Measurements from ENCODE around the gene RNASE1.
"Not testable (repeated sequence)": the region's sequence is repeated elsewhere in the genome, so short reads cannot be mapped to it uniquely, and the experiment has no call there.

RNASE1 gene

DNA sequence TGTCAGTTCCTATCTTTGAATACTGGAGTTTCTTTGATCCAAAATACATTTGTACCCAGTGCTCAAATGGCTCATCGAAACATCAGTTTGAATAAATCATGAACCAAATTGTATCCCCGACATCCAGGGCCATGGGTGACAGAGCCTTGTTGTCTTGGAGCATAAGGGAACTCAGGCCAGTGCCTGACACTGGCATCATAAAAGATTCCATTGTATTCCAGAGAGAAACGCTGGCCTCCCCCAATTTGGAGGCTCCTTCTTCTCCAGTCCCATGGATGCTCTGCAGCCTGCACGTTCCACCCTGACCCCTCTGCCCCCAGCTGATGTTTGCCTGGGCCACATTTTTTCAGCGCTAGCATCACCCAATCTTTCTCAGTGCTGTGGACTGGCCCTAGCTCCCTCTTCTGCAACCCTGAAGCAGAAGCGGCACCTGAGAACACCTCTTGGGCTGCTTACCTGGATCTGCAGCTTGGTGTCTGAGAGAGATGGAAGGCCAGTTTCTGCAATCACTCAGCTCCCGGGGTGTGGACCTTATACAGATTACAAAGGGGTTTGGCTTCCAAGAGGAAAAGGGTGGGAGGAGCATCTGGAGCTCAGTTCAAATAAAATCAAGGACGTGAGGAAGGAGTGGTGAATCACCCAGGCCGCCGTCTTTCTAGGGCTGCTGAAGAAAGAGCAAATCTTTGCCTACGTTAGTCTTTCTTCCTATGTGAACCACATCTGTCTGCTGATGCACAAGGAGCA is at the start of gene RNASE1:
RNASE1 (minus strand) TSS at position 504 of the 744 bp plus-strand sequence. CDS start 776 bp downstream, outside the sequence.
- DNase-seq, result no peak

GRCh38 chr14:20848955-20849570 is 46.4 kb upstream of the RNASE1 start:
- no peak for DNase-seq

- DNase-seq, result no peak
Measured at GRCh38 chr14:20848316-20848954, 45.8 kb upstream of the RNASE1 start.

- DNase-seq, result no peak
Measured at GRCh38 chr14:20846560-20846959, 43.9 kb upstream of the RNASE1 start.

DNA sequence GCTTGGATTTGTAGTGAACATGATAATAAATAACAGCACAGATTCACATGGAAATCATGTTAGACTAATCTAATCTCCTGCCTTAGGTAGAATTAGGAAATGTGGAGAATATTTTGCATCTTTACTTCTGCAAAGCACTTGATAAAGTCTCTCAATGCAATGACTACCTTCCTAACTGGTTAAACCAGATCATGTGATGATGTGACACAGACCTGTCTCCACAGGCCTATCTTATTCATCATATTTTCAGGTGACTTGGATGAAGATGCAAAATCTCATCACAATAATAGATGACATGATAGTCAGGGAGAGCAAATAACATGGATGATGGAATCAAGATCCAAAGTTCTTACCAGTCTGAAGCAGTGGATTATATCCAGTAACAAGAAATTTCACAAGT is 38.5 kb upstream of the RNASE1 start:
- no peak for DNase-seq

- DNase-seq, result no peak
Measured at GRCh38 chr14:20837831-20838230, 35.2 kb upstream of the RNASE1 start.

DNA sequence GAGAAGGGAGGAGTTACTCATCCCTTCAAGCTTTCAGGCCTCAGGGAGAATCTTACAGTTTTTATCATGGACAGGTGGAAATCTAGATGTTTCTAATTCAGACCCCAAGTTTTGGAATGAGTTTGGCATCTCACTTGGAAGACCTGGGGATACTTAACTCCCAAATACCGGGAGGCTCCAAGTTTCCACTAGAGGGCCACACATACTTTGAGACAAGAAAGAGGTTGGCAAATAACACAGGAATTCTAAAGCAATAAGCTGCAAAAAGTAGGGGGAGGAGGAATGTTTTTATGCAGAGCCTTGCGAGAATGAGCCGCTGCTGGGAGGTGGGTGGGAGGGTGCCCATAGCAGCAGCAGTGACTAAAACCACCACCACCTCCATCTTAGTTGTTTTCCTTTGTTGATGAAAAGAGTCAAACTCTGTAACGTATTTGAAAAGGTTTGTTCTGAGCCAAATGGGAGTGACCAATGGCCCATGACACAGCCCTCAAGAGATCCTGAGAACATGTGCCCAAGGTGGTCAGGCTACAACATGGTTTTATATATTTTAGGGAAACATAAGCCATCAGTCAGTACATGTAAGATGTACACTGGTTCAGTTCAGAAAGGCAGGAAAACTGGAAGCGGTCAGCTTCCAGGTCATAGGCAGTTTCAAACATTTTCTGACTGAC is 34.2 kb upstream of the RNASE1 start:
- no peak for DNase-seq

- DNase-seq, result no peak
Measured at GRCh38 chr14:20834899-20835298, 32.3 kb upstream of the RNASE1 start.

- no peak for DNase-seq
Measured at GRCh38 chr14:20830831-20831230, 28.2 kb upstream of the RNASE1 start.

DNA sequence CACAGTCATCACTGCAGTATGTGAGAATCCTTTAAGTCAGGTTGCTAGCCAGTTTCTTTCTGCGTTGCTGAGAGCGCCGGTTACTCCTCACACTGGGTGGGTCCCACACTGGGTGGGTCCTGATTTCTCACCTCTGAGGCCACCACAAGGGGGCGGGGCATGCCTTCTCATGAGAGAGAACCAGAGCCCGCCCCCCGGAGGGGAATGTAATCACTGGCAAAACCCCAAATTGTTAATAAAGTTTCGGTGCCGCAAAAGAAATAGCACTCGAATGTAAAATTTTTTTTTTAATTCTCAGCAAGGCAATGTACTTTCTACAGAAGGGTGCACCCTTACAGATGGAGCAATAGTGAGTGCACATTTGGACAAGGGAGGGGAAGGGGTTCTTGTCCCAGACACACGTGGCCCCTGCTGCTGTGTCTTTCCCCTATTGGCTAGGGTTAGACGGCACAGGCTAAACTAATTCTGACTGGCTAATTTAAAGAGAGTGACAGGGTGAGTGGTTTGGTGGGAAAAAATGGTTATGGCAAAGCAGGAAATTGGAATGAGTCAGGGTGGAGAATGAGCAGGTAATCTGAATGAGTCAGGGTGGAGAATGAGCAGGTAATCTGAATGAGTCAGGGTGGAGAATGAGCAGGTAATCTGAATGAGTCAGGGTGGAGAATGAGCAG is 25.5 kb upstream of the RNASE1 start:
- not testable (repeated sequence) for DNase-seq

- no peak for DNase-seq
Measured at GRCh38 chr14:20827326-20827725, 24.7 kb upstream of the RNASE1 start.

DNA sequence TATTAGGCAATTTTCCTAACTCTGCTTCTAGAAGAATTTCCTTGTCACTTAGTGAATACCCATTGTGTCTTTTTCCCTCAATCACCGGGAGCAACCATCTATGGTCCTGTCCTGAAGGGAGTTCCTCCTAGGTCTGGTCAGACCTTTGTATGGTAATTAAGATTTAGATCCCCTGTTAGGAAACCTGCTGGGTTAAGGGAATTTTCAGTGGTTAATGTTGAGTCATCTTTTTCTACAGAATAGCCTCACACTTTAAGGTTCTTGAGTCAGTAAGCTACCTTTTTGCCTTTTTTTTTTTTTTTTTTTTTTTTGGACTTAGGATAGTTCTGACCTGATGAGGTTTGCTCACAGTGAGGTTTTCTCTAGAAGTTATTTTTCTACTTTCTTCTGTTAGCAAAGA is 24.0 kb upstream of the RNASE1 start:
- DNase-seq, result not testable (repeated sequence)

- DNase-seq, result no peak
Measured at GRCh38 chr14:20823859-20824258, 21.2 kb upstream of the RNASE1 start.

DNA sequence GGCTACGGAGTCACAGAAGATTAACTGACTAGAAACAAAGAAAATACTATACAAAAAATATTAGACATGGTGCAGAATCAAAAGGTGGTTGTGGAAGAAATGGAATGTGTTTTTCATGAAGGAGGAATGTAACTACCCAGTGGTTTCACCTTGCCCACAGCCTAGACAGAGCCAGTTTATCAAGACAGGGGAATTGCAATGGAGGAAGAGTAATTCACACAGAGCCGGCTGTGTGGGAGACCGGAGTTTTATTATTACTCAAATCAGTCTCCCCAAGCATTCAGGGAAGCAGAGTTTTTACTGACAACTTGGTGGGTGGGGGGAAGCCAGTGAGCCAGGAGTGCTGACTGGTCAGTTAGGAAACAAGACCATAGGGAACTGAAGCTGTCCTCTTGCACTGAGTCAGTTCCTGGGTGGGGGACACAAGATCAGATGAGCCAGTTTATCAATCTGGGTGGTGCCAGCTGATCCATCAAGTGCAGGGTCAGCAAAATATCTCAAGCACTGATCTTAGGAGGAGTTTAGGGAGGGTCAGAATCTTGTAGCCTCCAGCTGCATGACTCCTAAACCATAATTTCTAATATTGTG is 19.0 kb upstream of the RNASE1 start:
- DNase-seq, result not testable (repeated sequence)

GRCh38 chr14:20820063-20820904 is 17.6 kb upstream of the RNASE1 start:
- DNase-seq, result no peak

DNA sequence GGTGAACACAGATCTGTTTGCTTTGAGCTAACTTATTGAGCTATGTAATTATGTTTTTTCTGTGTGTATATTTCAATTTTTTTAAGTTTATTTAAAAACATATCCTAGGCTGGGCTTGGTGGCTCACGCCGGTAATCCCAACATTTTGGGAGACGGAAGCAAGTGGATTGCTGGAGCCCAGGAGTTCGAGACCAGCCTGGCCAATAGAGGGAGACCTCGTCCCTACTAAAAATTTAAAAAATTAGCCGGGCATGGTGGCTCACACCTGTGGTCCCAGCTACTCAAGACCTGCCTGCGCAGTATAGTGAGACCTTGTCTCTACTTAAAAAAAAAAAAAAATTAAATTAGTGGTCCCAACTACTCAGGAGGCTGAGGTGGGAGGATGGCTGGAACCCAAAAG is 16.2 kb upstream of the RNASE1 start:
- no peak for DNase-seq

- not testable (repeated sequence) for DNase-seq
Measured at GRCh38 chr14:20815946-20816345, 13.3 kb upstream of the RNASE1 start.

DNA sequence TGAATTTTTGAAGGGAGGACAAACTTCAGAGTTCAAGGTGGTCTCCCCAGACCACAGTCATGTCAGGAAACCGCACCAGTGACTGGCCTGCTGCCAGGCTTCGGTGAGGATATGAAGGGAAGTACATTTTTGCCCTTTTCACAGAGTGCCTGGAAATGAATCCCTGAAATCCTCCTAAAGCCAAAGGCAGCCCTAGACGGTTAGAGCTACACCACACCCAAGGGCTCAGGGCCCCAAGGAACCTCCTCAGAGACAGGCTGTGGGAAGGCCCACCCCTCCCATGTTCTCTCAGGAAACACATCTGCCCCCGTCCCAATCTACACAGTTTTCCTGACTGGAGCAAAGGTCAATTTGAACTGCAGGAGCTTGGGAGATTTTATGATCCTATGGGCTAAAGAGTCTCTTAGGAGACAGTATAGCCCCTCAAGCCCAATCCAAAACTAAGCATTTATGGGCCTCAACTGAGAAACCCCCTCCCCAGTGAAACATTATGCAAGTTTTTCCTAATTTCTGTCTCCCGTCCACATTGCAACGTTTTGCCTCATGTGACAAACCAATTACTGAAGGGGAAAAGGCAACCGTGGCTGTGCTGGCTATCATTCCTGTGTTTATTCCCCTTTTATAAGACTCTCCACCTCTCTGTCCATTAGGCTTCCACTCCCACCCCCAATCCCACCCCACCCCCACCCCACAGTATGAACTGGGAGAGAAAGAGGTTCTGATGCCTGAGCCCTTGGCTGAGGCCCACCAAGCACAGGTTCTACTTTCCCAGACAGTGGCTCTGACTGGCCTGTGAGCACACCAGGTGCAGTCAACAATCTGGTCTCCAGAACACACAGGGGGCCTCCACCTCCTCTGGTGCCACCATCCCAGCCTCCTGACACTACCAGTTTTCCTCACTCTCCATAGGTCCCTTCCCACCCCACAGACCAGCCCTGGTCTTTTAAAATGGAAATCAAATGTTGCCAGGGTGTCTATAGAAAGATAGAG is 9.6 kb upstream of the RNASE1 start:
- no peak for DNase-seq

DNA sequence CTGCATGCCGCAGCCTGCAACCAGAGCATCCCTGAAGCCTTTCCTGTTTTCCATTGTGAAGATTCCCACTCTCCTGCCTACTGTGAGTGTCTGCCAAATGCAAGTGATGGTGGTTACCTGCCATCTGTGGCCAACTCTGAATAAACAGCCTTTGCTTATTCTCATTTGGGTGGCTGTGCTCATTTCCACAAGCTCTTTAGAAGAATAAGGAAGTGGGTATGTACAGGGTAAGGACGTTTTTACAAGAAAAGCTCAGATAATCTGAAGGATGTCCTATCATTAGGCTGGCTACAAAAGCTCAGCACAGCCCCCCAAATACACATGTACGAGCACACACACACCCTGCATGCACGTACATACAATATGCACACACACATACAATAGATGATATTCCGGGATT is 7.3 kb upstream of the RNASE1 start:
- no peak for DNase-seq

- no peak for DNase-seq
Measured at GRCh38 chr14:20808162-20808483, 5.5 kb upstream of the RNASE1 start.
